ENCODE measurements around the gene SRGAP3. TPM values are rescaled to one million over a fixed set of nuclear protein-coding genes. Genes with fewer than 3 reads are reported as not detected.
A peak's percentile ranks its signal among the peaks of the same experiment; 100 is the strongest.

The SRGAP3 gene
- total RNA-seq, 1 experiment from 2014 or later = 17.9 TPM

GRCh38 chr3:9000041-9000440, 249.4 kb downstream of the SRGAP3 start (continued):
- TF ChIP-seq ZNF532 (CRISPR knock-in tag; IDR thresholded peaks at IDR 0.05; ENCODE audit: borderline replicate concordance) = no peak
- no peak for TF ChIP-seq ZBTB43 (CRISPR knock-in tag; IDR thresholded peaks at IDR 0.05)
- TF ChIP-seq SMAD3 (CRISPR knock-in tag; IDR thresholded peaks at IDR 0.05; ENCODE audit: borderline replicate concordance) = no peak
- TF ChIP-seq ZSCAN18 (CRISPR knock-in tag; IDR thresholded peaks at IDR 0.05) = no peak
- TF ChIP-seq PRRX2 (CRISPR knock-in tag; IDR thresholded peaks at IDR 0.05) = no peak

GRCh38 chr3:8997151-8997550, 252.3 kb downstream of the SRGAP3 start:
- no peak overlapping the region for H3K27ac Mint-ChIP-seq
- H3K9me3 Mint-ChIP-seq = no peaks in the 10 kb centered on the region

More at GRCh38 chr3:8997151-8997550, 252.3 kb downstream of the SRGAP3 start:
- DNase-seq (ENCODE audit: low spot score) (no peak), ATAC-seq (peak; percentile 9; the same call in 1 of the 2 replicates)
- TF ChIP-seq ZBTB21 (CRISPR knock-in tag; IDR thresholded peaks at IDR 0.05; ENCODE audit: borderline replicate concordance) (no peak), ZNF532 (CRISPR knock-in tag; IDR thresholded peaks at IDR 0.05; ENCODE audit: borderline replicate concordance) (no peak), E2F1 (CRISPR knock-in tag; IDR thresholded peaks at IDR 0.05) (no peak), ZNF281 (CRISPR knock-in tag; IDR thresholded peaks at IDR 0.05) (no peak), GTF2I (CRISPR knock-in tag; conservative IDR thresholded peaks at IDR 0.05) (no peak), ELF4 (CRISPR knock-in tag; IDR thresholded peaks at IDR 0.05; ENCODE audit: low read depth) (no peak), ZSCAN18 (CRISPR knock-in tag; IDR thresholded peaks at IDR 0.05) (no peak), ATF2 (CRISPR knock-in tag; IDR thresholded peaks at IDR 0.05; ENCODE audit: borderline replicate concordance, low read depth) (no peak), RELA (CRISPR knock-in tag; IDR thresholded peaks at IDR 0.05; ENCODE audit: borderline replicate concordance) (no peak), CBFB (CRISPR knock-in tag; IDR thresholded peaks at IDR 0.05; ENCODE audit: low read depth) (no peak), SMAD3 (CRISPR knock-in tag; IDR thresholded peaks at IDR 0.05; ENCODE audit: borderline replicate concordance) (no peak), MAX (CRISPR knock-in tag; IDR thresholded peaks at IDR 0.05) (no peak), FOXK1 (CRISPR knock-in tag; IDR thresholded peaks at IDR 0.05) (no peak), CREM (CRISPR knock-in tag; IDR thresholded peaks at IDR 0.05) (no peak)
- H3K4me3 Mint-ChIP-seq = no peak overlapping the region
- no peaks in the 10 kb centered on the region for H3K27me3 Mint-ChIP-seq (ENCODE audit: low read depth)
- H3K4me1 Mint-ChIP-seq = peaks cover 10% of the 10 kb centered on the region
- H3K36me3 Mint-ChIP-seq = no peaks in the 10 kb centered on the region
- POLR2A ChIA-PET = no interaction called here
- CTCF ChIA-PET = interaction anchor here (0.8 to 6.7 kb wide), 9 partner anchors 10 to 305 kb away, joined by 3 to 64 read pairs (median 5); partner anchors contain the start of gene SRGAP3

Data from WTC11 (cell line).